GM21360 (cell line): ENCODE results near the gene NRN1.
"Not testable (repeated sequence)": the region's sequence is repeated elsewhere in the genome, so short reads cannot be mapped to it uniquely, and the experiment has no call there.

Experiments
- ATAC-seq: cut with Tn5 transposase; IDR thresholded peaks from one replicate; pipeline ENCODE4 v1.9.1; 2021; ENCODE audit warnings: mild to moderate bottlenecking, moderate library complexity; ENCODE audit not compliant: unreplicated experiment

The NRN1 gene, protein sequence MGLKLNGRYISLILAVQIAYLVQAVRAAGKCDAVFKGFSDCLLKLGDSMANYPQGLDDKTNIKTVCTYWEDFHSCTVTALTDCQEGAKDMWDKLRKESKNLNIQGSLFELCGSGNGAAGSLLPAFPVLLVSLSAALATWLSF

DNA sequence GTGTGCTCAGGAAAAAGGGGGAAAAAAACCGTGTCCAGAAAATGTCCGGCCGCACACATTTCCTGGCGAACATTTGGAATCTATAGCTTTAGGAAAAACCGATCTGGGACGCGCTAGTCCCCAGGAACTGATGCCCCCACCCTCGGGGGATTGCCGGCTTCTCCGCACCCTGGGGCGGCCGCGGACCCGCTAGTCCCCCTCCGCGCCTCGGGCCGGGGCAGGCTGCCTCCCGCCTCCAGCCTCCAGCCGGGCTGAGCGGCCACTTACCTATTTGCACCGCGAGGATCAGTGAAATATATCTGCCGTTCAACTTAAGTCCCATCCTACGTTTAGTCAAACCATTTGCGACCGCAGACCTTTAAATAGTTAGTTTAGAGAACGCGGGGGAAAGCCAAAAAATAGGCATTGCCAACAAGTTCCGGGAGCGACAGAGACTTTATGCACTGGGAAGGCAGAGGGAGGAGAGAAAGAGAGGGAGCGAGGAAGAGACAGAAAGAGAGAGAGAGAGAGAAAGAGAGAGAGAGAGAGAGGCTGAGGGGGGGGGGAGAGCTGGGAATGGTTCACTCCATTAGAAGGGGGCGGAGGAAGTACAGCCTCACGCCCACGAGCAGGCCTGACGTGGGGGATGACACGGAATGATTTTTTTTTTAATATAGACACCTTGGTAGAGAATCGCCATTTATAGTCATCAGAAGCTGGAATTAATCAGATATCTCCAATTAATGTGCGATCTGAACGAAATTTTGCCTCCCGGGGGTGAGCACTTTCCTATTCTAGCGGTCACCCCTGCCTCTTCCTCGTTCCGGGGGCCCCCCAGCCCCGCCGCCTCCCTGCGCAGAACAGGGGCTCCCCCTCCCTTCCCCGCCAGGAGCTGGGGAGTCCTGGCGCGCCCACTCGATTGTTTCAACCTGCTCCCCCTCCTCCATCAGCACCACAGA, at the start of gene NRN1:
NRN1 (minus strand) TSS at position 498 of the 938 bp plus-strand sequence; CDS start at position 322, 176 bp downstream.
- ATAC-seq: no peak

- no peak for ATAC-seq
Observed at GRCh38 chr6:6052216-6052615, 45.5 kb upstream of the NRN1 start.

- ATAC-seq: no peak
Observed at GRCh38 chr6:6046716-6047115, 40.0 kb upstream of the NRN1 start.

GRCh38 chr6:6039946-6040509, 33.3 kb upstream of the NRN1 start:
- ATAC-seq: no peak

DNA sequence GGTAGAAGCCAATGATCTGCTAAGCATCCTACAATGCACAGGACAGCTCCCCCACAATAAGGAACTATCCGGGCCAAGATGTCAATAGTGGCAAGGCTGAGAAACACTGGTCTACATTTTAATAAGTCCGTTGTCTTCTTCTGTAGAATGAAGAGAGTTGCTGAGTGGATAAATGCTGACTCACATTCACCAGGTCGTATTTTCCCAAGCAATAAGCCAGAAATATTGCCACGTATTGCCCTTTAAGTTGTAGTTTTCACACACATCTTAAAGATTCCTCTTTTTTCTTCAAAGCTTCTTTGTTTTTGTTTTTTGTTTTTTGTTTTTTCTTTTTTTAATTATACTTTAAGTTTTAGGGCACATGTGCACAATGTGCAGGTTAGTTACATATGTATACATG, 30.5 kb upstream of the NRN1 start:
- no peak for ATAC-seq

GRCh38 chr6:6033858-6034257, 27.1 kb upstream of the NRN1 start:
- no peak for ATAC-seq

- ATAC-seq: no peak
Observed at GRCh38 chr6:6026513-6027205, 19.9 kb upstream of the NRN1 start.

DNA sequence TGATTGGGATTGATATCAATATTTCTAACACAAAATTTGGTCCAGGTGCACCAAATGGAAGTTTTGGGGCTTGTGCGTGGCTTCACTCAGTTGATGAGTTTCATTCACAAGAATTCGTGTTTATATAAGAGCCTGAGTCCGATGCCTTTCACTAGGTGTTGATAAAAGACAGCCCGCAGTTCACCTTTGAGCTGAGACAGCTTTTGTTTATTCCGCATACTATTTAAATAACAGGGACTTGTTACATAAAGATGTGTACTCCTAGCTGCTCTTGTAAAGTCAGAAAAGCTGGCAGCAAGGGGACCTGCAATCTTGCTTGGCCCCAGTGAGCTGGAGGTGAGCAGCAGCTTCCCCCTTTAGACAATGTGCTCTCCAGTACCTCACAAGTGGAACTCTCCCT, 19.0 kb upstream of the NRN1 start:
- ATAC-seq: no peak

GRCh38 chr6:6024220-6024619, 17.5 kb upstream of the NRN1 start:
- no peak for ATAC-seq

DNA sequence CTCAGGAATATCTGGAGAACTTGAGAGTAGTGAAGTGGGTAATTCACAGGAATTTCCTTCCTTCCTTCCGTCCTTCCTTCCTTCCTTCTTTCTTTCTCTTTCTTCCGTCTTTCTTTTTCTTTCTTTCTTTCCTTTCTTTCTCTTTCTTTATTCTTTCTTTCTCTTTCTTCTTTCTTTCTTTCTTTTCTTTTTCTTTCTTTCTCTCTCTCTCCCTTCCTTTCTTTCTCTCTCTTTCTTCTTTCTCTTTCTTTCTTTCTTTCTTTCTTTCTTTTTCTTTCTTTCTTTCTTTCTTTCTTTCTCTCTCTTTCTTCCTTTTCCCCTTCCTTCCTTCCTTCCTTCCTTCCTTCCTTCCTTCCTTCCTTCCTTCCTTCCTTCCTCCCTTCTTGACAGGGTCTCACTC, 16.1 kb upstream of the NRN1 start:
- not testable (repeated sequence) for ATAC-seq

DNA sequence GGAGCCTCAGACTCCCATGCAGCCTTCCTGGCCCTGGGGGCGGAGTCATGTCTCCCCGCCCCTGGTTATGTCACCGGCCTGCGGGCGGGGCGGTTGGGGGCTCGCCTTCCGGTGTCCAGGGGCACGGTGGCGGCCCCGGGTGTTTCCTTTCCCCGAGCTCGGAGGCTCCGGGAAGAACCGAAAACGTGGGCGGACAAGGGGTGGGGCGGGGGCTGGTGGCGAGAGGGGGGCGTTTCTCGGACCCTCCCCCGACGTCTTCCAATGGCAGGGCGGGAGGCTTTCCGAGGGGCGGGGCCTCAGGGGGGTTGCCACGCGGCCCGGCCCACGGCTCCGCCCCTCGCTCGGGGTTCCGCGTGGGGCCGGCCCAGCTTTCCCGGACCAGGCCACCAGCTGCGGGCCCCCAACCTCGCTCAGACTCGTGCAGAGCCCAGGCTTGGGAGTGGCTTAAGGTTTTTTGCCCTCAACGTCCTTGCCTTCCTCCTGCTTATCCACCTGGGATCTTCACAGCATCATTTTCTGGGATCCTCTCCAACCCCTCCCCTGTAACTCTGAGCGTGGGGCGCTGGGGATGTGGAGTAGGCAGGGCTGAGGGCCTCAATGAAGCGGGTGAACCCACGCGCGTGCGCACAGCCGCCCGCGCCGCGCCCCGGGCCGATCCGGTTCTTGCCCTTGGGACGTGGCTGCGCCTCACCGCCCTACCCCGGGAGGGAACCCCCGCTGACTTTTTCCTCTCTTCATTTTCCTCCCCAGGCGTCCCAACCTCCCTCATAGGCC, 2.1 kb upstream of the NRN1 start:
- peak; percentile 64 for ATAC-seq

DNA sequence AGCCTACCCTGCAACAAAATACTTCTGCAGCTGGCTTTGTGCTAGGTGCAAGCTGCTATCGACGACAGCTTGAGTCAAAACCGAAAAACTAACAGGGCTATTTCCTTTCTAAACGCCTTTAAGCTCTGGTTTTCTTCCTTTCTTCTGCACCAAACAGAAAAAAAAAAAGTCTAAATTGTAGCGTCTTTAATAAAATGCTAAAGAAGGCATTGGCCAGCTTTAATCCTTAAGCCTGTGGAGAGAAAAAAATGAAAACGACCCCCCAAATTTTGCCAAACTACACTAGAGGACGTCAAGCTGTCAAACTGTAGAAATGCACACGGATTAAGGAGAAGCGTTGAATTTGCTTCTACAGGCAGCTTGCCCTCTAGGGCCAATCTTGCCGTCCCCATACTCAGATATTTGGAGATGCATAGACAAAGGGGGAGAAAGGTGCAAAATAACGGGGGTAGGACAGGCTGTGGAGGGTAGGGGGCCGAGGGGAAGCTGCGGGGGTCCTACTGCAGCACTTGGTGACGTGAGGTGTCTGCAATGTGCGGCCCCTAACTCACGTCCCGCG, 1.4 kb upstream of the NRN1 start:
- ATAC-seq: peak; percentile 10

DNA sequence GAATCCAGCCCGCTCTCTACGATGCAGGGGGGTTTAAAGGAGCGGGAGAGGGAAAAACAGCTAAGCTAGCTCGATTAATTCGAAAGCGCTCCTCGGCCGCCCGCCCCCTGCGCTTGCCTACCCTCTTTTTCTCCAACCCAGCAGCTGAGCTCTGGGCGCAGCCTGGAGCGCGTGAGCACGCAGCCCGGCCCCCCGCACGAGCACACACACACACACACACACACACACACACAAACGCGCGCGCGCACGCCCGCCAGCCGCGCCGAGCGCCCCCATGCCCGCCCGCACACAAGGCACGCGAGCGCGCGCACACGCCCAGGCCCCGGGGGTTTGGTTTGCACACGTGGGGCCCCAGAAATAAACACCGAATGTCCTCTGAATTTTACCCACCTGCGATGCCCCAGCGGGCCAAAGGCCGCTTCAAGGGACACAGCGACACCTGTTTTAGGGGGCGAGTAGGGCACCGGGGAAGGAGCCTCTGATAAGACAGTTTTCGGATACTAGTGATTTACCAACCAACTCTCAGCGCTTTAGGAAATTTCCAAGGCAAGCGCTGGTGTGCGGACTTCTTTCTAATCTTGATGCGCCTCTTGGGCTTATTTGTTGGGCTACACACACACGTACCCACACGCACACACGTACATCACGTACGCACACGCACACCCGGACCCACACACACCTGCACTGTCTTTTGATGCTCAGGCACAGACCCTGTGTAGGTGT, 802 bp upstream of the NRN1 start:
- peak; percentile 32 for ATAC-seq

GRCh38 chr6:6006006-6006427, 708 bp downstream of the NRN1 start:
- ATAC-seq: no peak

DNA sequence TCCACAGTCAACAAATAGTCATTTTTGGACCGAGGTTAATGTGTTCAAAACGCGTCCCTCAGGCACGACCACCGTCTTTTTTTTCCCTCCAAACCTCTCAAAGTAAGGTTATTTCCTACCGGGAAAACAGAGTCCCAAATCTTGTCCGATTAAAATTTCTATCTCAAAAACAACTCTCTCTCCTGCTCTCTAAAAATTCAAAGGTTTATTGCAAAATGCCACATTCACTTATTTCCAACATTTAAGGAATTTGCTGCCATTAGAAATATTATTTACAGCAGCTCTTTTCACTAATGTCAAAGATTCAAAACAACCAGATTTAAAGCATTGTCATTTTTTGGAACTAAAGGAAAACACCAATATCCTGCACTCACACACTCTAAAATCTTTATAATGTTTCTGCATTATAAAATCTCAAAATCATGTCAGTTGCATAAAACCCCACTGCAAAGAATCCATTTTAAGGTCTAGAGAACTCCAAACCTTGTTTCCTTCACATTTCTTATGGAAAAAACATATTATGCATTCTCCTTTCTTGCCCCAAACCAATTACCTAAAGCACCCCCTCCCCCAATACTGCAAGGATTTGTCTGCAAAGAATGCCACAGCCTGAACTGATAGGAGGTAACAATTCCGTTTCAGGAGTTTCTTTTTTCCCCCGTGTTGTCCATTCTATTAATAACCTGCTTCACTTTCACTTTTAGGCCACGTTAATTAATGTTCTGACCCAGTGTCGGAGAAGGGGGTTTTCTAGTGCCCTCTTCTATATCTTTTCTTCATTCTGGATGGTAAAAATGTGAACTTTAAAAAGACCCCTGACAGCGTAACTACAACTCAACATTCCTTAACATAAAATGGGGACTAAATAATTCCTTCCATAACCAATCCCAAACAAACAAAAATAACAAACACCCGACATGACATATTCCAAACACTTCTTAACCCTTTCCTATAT, 1.4 kb downstream of the NRN1 start:
- ATAC-seq: no peak

DNA sequence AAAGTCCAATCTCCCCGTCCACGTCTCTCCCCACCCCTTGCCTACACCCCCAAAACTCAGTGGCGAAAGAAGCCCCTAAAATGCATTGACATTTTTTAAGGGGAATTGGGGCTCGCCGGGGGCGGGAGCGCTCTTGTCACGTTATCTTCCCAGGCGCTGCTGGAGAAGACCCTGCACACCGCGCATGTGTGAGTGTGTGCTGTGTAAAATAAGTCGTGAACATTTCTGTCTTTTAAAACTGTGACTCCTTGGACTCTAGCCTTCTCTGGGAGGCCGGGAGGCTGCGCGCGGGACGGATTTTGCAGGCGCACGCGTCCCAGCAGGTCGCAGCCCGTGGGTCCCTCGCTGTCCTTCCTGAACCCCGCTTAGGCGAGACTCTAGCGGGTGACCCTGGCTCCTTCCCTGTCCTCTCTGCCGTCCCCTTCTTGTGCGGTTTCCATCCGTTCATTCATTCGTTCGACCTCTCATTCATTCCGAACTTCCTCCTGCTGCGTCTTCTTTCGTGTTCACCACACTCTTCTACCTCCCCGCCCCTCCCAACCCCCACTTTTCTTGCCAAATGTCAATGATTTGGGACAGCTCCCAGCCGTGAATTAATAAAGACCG, 2.2 kb downstream of the NRN1 start:
- no peak for ATAC-seq

DNA sequence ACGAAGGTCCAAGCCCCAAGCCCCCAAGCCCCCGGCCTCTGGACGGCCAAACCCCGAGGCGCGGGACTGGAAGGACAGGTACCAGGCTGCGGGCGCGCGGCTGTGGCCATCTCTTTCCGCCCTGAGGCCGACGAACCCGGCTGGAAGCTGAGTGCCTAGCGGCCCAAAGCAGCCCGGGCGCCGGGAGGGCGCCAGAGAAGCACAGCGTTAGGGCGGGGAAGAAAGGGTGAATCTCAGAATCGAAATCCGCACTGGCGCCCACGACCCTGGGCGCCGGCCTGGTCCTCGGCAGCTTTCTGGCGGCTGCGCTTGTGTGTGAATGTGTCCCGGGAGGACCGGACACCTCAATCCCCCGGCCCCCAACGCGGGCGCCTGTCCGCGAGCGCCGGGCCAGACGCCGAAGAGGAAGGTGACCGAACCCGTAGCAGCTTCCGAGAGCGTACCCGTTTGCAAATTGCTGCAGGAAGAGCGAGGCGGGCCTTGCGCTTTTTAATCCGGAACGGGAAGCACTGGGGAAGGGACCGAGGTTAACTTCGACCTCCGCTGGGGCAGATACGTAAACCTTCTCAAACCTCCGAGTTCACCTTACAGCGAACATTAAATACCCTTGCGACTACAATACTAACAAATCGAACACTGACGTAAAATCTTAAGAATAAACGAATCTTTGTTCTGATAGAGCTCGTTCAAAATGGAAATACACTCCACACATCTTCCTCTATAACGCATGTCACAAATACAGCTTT, 2.9 kb downstream of the NRN1 start:
- ATAC-seq: no peak
